A673 (cell line): Measurements from ENCODE around the gene AQP12A. TPM values are rescaled to one million over a fixed set of nuclear protein-coding genes. Genes with fewer than 3 reads are reported as not detected.

Experiments
- BruUV-seq: library from RNA; stranded (reverse); fragments of 400-500 nt; replicated peaks from 2 replicates; lab custom pipeline; 2021; lab: Mats Ljungman, UMichigan
- CTCF ChIA-PET: fragments of 300-600 bp; sonication (Branson Sonifier 250); formaldehyde crosslinking; loops from one replicate; lab custom pipeline; 2022; ENCODE audit warnings: antibody characterized with exemption; lab: Charles Lee
- POLR2A ChIA-PET: fragments of 300-600 bp; sonication (Branson Sonifier 250); formaldehyde crosslinking; loops from one replicate; lab custom pipeline; 2022; ENCODE audit warnings: antibody characterized with exemption; ENCODE audit not compliant: low non-redundant PET; lab: Charles Lee
- DNase-seq: peaks from one replicate; pipeline ENCODE4 v3.0.0-alpha.2; 2015; ENCODE audit warnings: low spot score
- H3K27ac ChIP-seq: fragments of 200-600 bp; sonication (generic); 2 replicates; pipeline ENCODE4 v1.5.1; 2016; ENCODE audit warnings: mixed run types, low read depth, mild to moderate bottlenecking, mixed read lengths, antibody characterized with exemption, low read length; ENCODE audit not compliant: poor library complexity, severe bottlenecking
- H3K27me3 ChIP-seq: fragments of 200-600 bp; sonication (generic); replicated peaks from 2 replicates; pipeline ENCODE4 v1.6.1; 2017; ENCODE audit warnings: mixed run types, low read depth, mild to moderate bottlenecking, mixed read lengths, antibody characterized with exemption, low read length; ENCODE audit not compliant: insufficient read depth, poor library complexity
- H3K36me3 ChIP-seq: fragments of 200-600 bp; sonication (generic); 2 replicates; pipeline ENCODE4 v1.6.1; 2016; ENCODE audit warnings: mixed run types, mild to moderate bottlenecking, mixed read lengths, antibody characterized with exemption, low read length; ENCODE audit not compliant: insufficient read depth, poor library complexity, severe bottlenecking
- H3K4me1 ChIP-seq: fragments of 200-600 bp; sonication (generic); 2 replicates; pipeline ENCODE4 v1.6.1; 2017; ENCODE audit warnings: mixed run types, mild to moderate bottlenecking, mixed read lengths, antibody characterized with exemption, low read length; ENCODE audit not compliant: insufficient read depth, poor library complexity, severe bottlenecking
- H3K4me3 ChIP-seq: fragments of 200-600 bp; sonication (generic); 2 replicates; pipeline ENCODE4 v1.5.1; 2016; ENCODE audit warnings: low read depth, mixed run types, mild to moderate bottlenecking, mixed read lengths, low read length; ENCODE audit not compliant: poor library complexity, severe bottlenecking
- H3K9me3 ChIP-seq: fragments of 200-600 bp; sonication (generic); 2 replicates; pipeline ENCODE4 v1.6.1; 2016; ENCODE audit warnings: mixed run types, low read depth, mild to moderate bottlenecking, mixed read lengths, antibody characterized with exemption, low read length; ENCODE audit not compliant: poor library complexity, severe bottlenecking
- CTCF ChIP-seq: fragments of 300-800, 200-600 bp; sonication (generic); conservative IDR thresholded peaks from 2 replicates; pipeline ENCODE4 v1.5.1; 2017; ENCODE audit warnings: low read depth, mild to moderate bottlenecking, antibody characterized with exemption, low read length, moderate library complexity, mixed read lengths
- EZH2 ChIP-seq: fragments of 200-600 bp; sonication (generic); IDR thresholded peaks from 2 replicates; pipeline ENCODE4 v1.6.1; 2017; ENCODE audit warnings: borderline replicate concordance, low read depth, mild to moderate bottlenecking, mixed read lengths, antibody characterized with exemption, low read length; ENCODE audit not compliant: poor library complexity, severe bottlenecking
- intact Hi-C: fragments of 100-400 bp; cut with micrococcal nuclease; formaldehyde crosslinking; loops from one replicate; pipeline ENCODE4 v1.10.0; 2022; ENCODE audit not compliant: unreplicated experiment
- total RNA-seq: library from RNA; stranded (reverse); gene quantifications from 2 replicates; pipeline ENCODE4 v1.2.3, GENCODE V29; 2021

The AQP12A gene
- total RNA-seq, 1 experiment from 2014 or later = not detected

- DNase-seq = no peak
- no peak for TF ChIP-seq CTCF
- no peak for TF ChIP-seq EZH2
- H3K4me1 ChIP-seq = no peaks in the 10 kb centered on the region
- no TSS peak for BruUV-seq
- intact Hi-C loops = no loop called here
- CTCF ChIA-PET = no interaction called here
- POLR2A ChIA-PET = no interaction called here
- no peak overlapping the region for H3K27ac ChIP-seq
- no peaks in the 10 kb centered on the region for H3K27me3 ChIP-seq
- no peaks in the 10 kb centered on the region for H3K9me3 ChIP-seq
- H3K36me3 ChIP-seq = peaks cover 34% of the 10 kb centered on the region
- no peak overlapping the region for H3K4me3 ChIP-seq
These were observed 43.1 kb downstream of the AQP12A start for GRCh38 chr2:240734756-240735155.

- Histone ChIP-seq H3K9me3 (no peaks in the 10 kb centered on the region), H3K27ac (no peak overlapping the region), H3K36me3 (peaks cover 41% of the 10 kb centered on the region), H3K4me1 (no peaks in the 10 kb centered on the region), H3K27me3 (no peaks in the 10 kb centered on the region), H3K4me3 (no peak overlapping the region)
- no TSS peak for BruUV-seq
- ChIA-PET CTCF (no interaction called here), POLR2A (no interaction called here)
- TF ChIP-seq CTCF (no peak), EZH2 (no peak)
- DNase-seq = no peak
- intact Hi-C loops = no loop called here
These were observed 43.8 kb downstream of the AQP12A start for GRCh38 chr2:240735476-240735875.

DNA sequence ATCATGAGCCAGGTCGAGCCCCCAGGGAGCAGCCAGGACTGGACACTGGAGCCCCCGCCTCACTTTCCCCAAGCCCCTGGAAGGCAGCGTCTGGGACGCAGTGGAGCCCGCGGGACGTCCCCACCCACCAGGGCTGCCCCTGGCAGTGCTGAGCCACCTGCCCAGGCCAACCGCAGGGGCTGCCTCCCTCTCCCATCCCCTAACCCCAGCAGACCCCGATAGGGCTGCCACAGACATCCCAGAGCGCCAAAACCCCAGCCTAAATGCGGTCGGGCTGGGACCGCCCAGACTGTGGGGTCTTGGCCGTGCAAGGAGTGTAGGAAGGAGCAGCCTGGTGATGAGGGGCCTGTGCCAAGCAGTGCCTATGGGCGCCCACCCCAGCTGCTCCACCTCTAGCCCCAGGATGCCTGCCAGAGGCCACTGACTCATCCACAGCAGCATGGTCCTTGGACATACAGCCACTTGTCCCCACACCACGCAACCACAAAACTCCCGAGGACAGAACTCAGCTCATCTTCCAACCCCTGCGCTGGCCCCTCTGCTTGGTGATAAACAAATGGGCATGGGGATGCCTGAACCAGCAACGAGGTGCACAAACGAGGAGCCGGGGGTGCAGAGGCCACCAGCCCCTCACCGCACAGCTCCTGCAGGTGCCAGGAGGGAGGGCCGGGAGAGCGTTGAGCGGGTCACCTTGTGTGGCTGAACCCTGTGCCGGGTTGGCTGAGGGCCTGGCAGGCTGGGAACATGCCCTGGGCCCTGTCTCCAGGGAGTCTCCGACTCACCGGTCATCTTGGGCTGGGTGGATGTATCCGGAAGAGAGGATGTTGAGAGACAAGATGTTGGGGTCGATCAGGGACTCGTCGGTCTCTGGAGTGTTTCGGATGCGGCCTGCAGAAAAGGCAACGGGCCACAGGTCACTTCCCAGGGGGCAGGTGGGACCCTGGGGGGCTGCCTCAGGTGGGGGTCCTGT lies 44.9 kb downstream of the AQP12A start:
- peaks cover 50% of the 10 kb centered on the region for H3K36me3 ChIP-seq
- ChIA-PET POLR2A (no interaction called here), CTCF (no interaction called here)
- H3K27ac ChIP-seq = no peak overlapping the region
- no peak for DNase-seq
- intact Hi-C loops = no loop called here
- TF ChIP-seq EZH2 = no peak
- TF ChIP-seq CTCF = no peak
- BruUV-seq = no TSS peak
- H3K27me3 ChIP-seq = no peaks in the 10 kb centered on the region
- no peaks in the 10 kb centered on the region for H3K9me3 ChIP-seq
- no peak overlapping the region for H3K4me3 ChIP-seq
- no peaks in the 10 kb centered on the region for H3K4me1 ChIP-seq
